H1 (cell line): ENCODE results near the gene OPN1SW. TPM values are rescaled to one million over a fixed set of nuclear protein-coding genes. Genes with fewer than 3 reads are reported as not detected.

Experiments used
- CTCF ChIA-PET: fragments of 300-600 bp; sonication (Branson Sonifier 250); formaldehyde crosslinking; loops from one replicate; lab custom pipeline; 2021; ENCODE audit not compliant: partially characterized antibody; lab: Charles Lee
- POLR2A ChIA-PET: fragments of 300-600 bp; sonication (Branson Sonifier 250); formaldehyde crosslinking; loops from one replicate; lab custom pipeline; 2021; ENCODE audit warnings: inconsistent platforms; ENCODE audit not compliant: partially characterized antibody; lab: Charles Lee
- DNase-seq, 2 experiments: peaks; one replicate each; pipeline versions ENCODE4 v3.0.0 to v3.0.0-alpha.2; 2010 to 2022; ENCODE audit warnings: low spot score in 2 of 2, low read depth in 1 of 2, mixed read lengths in 1 of 2
- FAIRE-seq: peaks from 2 replicates; lab custom pipeline; 2011; peaks lifted over from hg19 to GRCh38; lab: Jason Lieb, UNC
- H2AFZ ChIP-seq: 2 replicates; pipeline ENCODE4 v1.8.1; 2012; ENCODE audit warnings: low read length, inconsistent platforms
- H2AK5ac ChIP-seq: 2 replicates; pipeline ENCODE4 v1.6.1; 2013; ENCODE audit warnings: low read depth, low read length
- H2BK120ac ChIP-seq: replicated peaks from 2 replicates; pipeline ENCODE3; 2013; ENCODE audit warnings: low read depth, low read length, inconsistent platforms
- H2BK12ac ChIP-seq: 2 replicates; pipeline ENCODE4 v1.6.1; 2013; ENCODE audit warnings: low read depth, low read length
- H2BK15ac ChIP-seq: 2 replicates; pipeline ENCODE4 v1.6.1; 2013; ENCODE audit warnings: low read length
- H2BK20ac ChIP-seq: 2 replicates; pipeline ENCODE4 v1.6.1; 2013; ENCODE audit warnings: low read length
- H2BK5ac ChIP-seq: 2 replicates; pipeline ENCODE4 v1.6.1; 2013; ENCODE audit warnings: low read depth, low read length
- H3K14ac ChIP-seq: 2 replicates; pipeline ENCODE4 v1.6.1; 2013; ENCODE audit warnings: inconsistent platforms; ENCODE audit not compliant: insufficient read length
- H3K18ac ChIP-seq: 2 replicates; pipeline ENCODE4 v1.6.1; 2013; ENCODE audit warnings: low read length; ENCODE audit errors: extremely low read depth
- H3K23ac ChIP-seq: 2 replicates; pipeline ENCODE4 v1.6.1; 2013; ENCODE audit warnings: inconsistent platforms; ENCODE audit not compliant: insufficient read length
- H3K23me2 ChIP-seq: 2 replicates; pipeline ENCODE4 v1.6.1; 2013; ENCODE audit warnings: low read depth, low read length
- H3K27ac ChIP-seq: 2 replicates; pipeline ENCODE4 v1.6.1; 2011; ENCODE audit warnings: low read depth, low read length, inconsistent platforms
- H3K27me3 ChIP-seq, 4 experiments: replicated peaks in 1 of 4; 1 replicate in 1 of 4; 2 replicates in 3 of 4; pipeline versions ENCODE4 v1.6.1 to v1.8.1; 2011 to 2013; ENCODE audit warnings: low read length in 3 of 4, mild to moderate bottlenecking in 3 of 4, inconsistent platforms in 2 of 4, mixed read lengths in 2 of 4, moderate library complexity in 1 of 4; ENCODE audit not compliant: control insufficient read depth in 3 of 4, insufficient read depth in 3 of 4; ENCODE audit errors: extremely low read depth in 1 of 4
- H3K36me3 ChIP-seq, 4 experiments: 2 replicates each; pipeline versions ENCODE4 v1.6.1 to v1.8.1; 2011 to 2013; ENCODE audit warnings: mild to moderate bottlenecking in 4 of 4, low read length in 3 of 4, moderate library complexity in 2 of 4, control low read depth in 1 of 4, inconsistent platforms in 1 of 4; ENCODE audit not compliant: insufficient read depth in 4 of 4, control insufficient read depth in 2 of 4
- H3K4ac ChIP-seq: replicated peaks from 2 replicates; pipeline ENCODE3; 2013; ENCODE audit warnings: low read length, low read depth, mixed read lengths, inconsistent platforms; ENCODE audit not compliant: insufficient read length
- H3K4me1 ChIP-seq, 4 experiments: replicated peaks in 1 of 4; 1 replicate in 1 of 4; 2 replicates in 3 of 4; pipeline versions ENCODE4 v1.6.1 to v1.8.1; 2011 to 2013; ENCODE audit warnings: low read length in 3 of 4, inconsistent platforms in 2 of 4, mixed read lengths in 1 of 4; ENCODE audit not compliant: insufficient read depth in 4 of 4, control insufficient read depth in 3 of 4
- H3K4me2 ChIP-seq, 2 experiments: 2 replicates each; pipeline versions ENCODE4 v1.6.1 to v1.8.1; 2011 to 2013; ENCODE audit warnings: low read depth in 2 of 2, low read length in 2 of 2, control low read depth in 1 of 2, inconsistent platforms in 1 of 2, mild to moderate bottlenecking in 1 of 2; ENCODE audit not compliant: insufficient read depth in 1 of 2
- H3K4me3 ChIP-seq, 4 experiments: fragments of 200-600, 300-600 bp in 1 of 4; sonication (generic), shearing (Covaris generic), sonication (Bioruptor Twin) in 1 of 4; 2 replicates each; pipeline versions ENCODE4 v1.5.1 to v1.8.1; 2011 to 2016; ENCODE audit warnings: low read length in 4 of 4, low read depth in 3 of 4, control low read depth in 2 of 4, inconsistent platforms in 2 of 4, mild to moderate bottlenecking in 2 of 4, mixed read lengths in 1 of 4, moderate library complexity in 1 of 4; ENCODE audit not compliant: insufficient read depth in 2 of 4; ENCODE audit errors: extremely low read depth in 1 of 4
- H3K56ac ChIP-seq: replicated peaks from 2 replicates; pipeline ENCODE3; 2013; ENCODE audit warnings: low read depth, mild to moderate bottlenecking, mixed read lengths, low read length, inconsistent platforms; ENCODE audit not compliant: insufficient read length
- H3K79me1 ChIP-seq: 2 replicates; pipeline ENCODE4 v1.6.1; 2013; ENCODE audit warnings: low read depth, low read length, control low read depth
- H3K79me2 ChIP-seq, 2 experiments: 2 replicates each; pipeline versions ENCODE4 v1.6.1 to v1.8.1; 2012 to 2013; ENCODE audit warnings: low read length in 2 of 2, mild to moderate bottlenecking in 2 of 2, inconsistent platforms in 1 of 2; ENCODE audit not compliant: insufficient read depth in 2 of 2, control insufficient read depth in 1 of 2
- H3K9ac ChIP-seq, 4 experiments: replicated peaks in 1 of 4; 1 replicate in 1 of 4; 2 replicates in 3 of 4; pipeline versions ENCODE4 v1.6.1 to v1.8.1; 2011 to 2013; ENCODE audit warnings: low read depth in 3 of 4, low read length in 3 of 4, control low read depth in 2 of 4, mild to moderate bottlenecking in 2 of 4, moderate library complexity in 2 of 4, inconsistent platforms in 1 of 4; ENCODE audit errors: extremely low read depth in 1 of 4
- H3K9me3 ChIP-seq, 2 experiments: 2 replicates each; pipeline versions ENCODE4 v1.6.1 to v1.8.1; 2012 to 2013; ENCODE audit warnings: mild to moderate bottlenecking in 2 of 2, moderate library complexity in 2 of 2, control low read depth in 1 of 2, inconsistent platforms in 1 of 2, low read depth in 1 of 2, low read length in 1 of 2, mixed read lengths in 1 of 2; ENCODE audit not compliant: insufficient read depth in 2 of 2
- H4K20me1 ChIP-seq, 2 experiments: replicated peaks in 1 of 2; 2 replicates each; pipeline versions ENCODE3 to v1.8.1; 2011 to 2013; ENCODE audit warnings: inconsistent platforms in 2 of 2, low read length in 2 of 2, mild to moderate bottlenecking in 1 of 2; ENCODE audit not compliant: insufficient read depth in 2 of 2, control insufficient read depth in 1 of 2
- H4K5ac ChIP-seq: 2 replicates; pipeline ENCODE4 v1.6.1; 2013; ENCODE audit warnings: low read length, low read depth, mixed read lengths, inconsistent platforms; ENCODE audit not compliant: insufficient read length
- H4K8ac ChIP-seq: 2 replicates; pipeline ENCODE4 v1.8.0; 2013; ENCODE audit warnings: mild to moderate bottlenecking, moderate library complexity, low read length, inconsistent platforms; ENCODE audit not compliant: insufficient read depth; ENCODE audit errors: extremely low read depth
- H4K91ac ChIP-seq: replicated peaks from 2 replicates; pipeline ENCODE3; 2013; ENCODE audit warnings: low read length, mixed read lengths, inconsistent platforms; ENCODE audit not compliant: insufficient read length
- CHD2 ChIP-seq: IDR thresholded peaks from 2 replicates; pipeline ENCODE4 v1.6.1; 2012; ENCODE audit warnings: low read length, improper control_type of control experiment
- EGR1 ChIP-seq: IDR thresholded peaks from 2 replicates; pipeline ENCODE4 v1.6.1; 2011; ENCODE audit warnings: low read depth, low read length, borderline replicate concordance
- JUN ChIP-seq: IDR thresholded peaks from 2 replicates; pipeline ENCODE4 v1.6.1; 2011; ENCODE audit warnings: low read depth, mild to moderate bottlenecking, improper control_type of control experiment, low read length
- KDM1A ChIP-seq: fragments of 200-600, 300-600 bp; sonication (generic); IDR thresholded peaks from 2 replicates; pipeline ENCODE4 v1.7.1; 2016; ENCODE audit warnings: mild to moderate bottlenecking, low read length, borderline replicate concordance
- MAX ChIP-seq: IDR thresholded peaks from 2 replicates; pipeline ENCODE4 v1.6.1; 2012; ENCODE audit warnings: inconsistent platforms
- PHF8 ChIP-seq: fragments of 200-600 bp; sonication (generic); conservative IDR thresholded peaks from 2 replicates; pipeline ENCODE4 v1.7.1; 2012; ENCODE audit warnings: low read depth, mild to moderate bottlenecking, inconsistent platforms, low read length, moderate library complexity
- POLR2A ChIP-seq, 2 experiments: IDR thresholded peaks; 1 replicate in 1 of 2; 2 replicates in 1 of 2; pipeline ENCODE4 v1.6.1; 2011; ENCODE audit warnings: low read depth in 2 of 2, low read length in 2 of 2, mild to moderate bottlenecking in 2 of 2; ENCODE audit errors: control extremely low read depth in 1 of 2
- RBBP5 ChIP-seq: IDR thresholded peaks from 2 replicates; pipeline ENCODE4 v1.7.1; 2012; ENCODE audit warnings: low read depth, mild to moderate bottlenecking, inconsistent platforms, low read length, moderate library complexity, borderline replicate concordance
- SAP30 ChIP-seq: fragments of 300-600 bp; sonication (generic); IDR thresholded peaks from 2 replicates; pipeline ENCODE4 v1.7.1; 2012; ENCODE audit warnings: low read length, moderate library complexity, mild to moderate bottlenecking, inconsistent platforms; ENCODE audit not compliant: insufficient read depth, insufficient replicate concordance
- SIN3A ChIP-seq, 2 experiments: IDR thresholded peaks in 1 of 2; conservative IDR thresholded peaks in 1 of 2; 2 replicates each; pipeline ENCODE4 v1.6.1; 2011 to 2012; ENCODE audit warnings: low read length in 2 of 2, improper control_type of control experiment in 1 of 2, low read depth in 1 of 2, mild to moderate bottlenecking in 1 of 2
- SP1 ChIP-seq: IDR thresholded peaks from 2 replicates; pipeline ENCODE4 v1.6.1; 2011; ENCODE audit warnings: low read depth, low read length
- USF2 ChIP-seq: IDR thresholded peaks from 2 replicates; pipeline ENCODE4 v1.6.1; 2011; ENCODE audit warnings: low read length, improper control_type of control experiment
- WGBS, 2 experiments: shearing (Covaris generic) in 1 of 2; methylation state at CpG; one replicate each; pipeline versions ENCODE4 v1.1.6 to v1.1.7; 2013 to 2015; ENCODE audit warnings: low lambda C conversion rate in 2 of 2, mixed read lengths in 2 of 2, inconsistent platforms in 1 of 2, low coverage in 1 of 2, missing lambda C conversion rate in 1 of 2; ENCODE audit not compliant: insufficient replicate concordance in 2 of 2, insufficient coverage in 1 of 2, insufficient read length in 1 of 2; ENCODE audit errors: extremely low coverage in 1 of 2, missing lambda C conversion rate in 1 of 2; 5-methylcytosine and 5-hydroxymethylcytosine counted together
- polyA plus RNA-seq, 7 experiments: library from polyadenylated mRNA; depleted of rRNA in 3 of 7; stranded (reverse) in 5 of 7; unstranded in 2 of 7; fragments of >200 nt in 5 of 7; fragments of 200-250 nt in 2 of 7; gene quantifications; 1 replicate in 5 of 7; 2 replicates in 1 of 7; 4 replicates in 1 of 7; pipeline versions ENCODE4 v1.2.1 to v1.2.3, GENCODE V29; 2011 to 2013; ENCODE audit warnings: missing spikeins in 2 of 7, mixed read lengths in 2 of 7
- total RNA-seq: library from RNA; stranded (reverse); fragmentation: NEBNext Ultra II Directional; extraction: Animal tissue kit (Norgen Biotek cat#: 25700); gene quantifications from 2 replicates; pipeline ENCODE4 v1.2.1, GENCODE V29; 2021

OPN1SW gene
- total and polyA plus RNA-seq, 2 of the 8 experiments (the other 6 are each of a cell fraction or from before 2014, with no cell fraction given) = not detected

GRCh38 chr7:128821724-128822123 lies 46.1 kb upstream of the OPN1SW start:
- H3K4ac ChIP-seq = no peak overlapping the region
- no peak overlapping the region for H3K14ac ChIP-seq
- 90% methylated on average over 4 of the region's 4 CpGs; no CpG with 5 or more reads in 1 of the 2 experiments for WGBS, 2 experiments
- no peaks in the 10 kb centered on the region for H3K79me1 ChIP-seq
- DNase-seq (no peak), FAIRE-seq (no peak)
- no peaks in the 10 kb centered on the region for H3K4me1 ChIP-seq
- no peaks in the 10 kb centered on the region for H3K36me3 ChIP-seq
- no peak overlapping the region for H2BK120ac ChIP-seq
- POLR2A ChIA-PET = interaction anchor here (1.4 to 1.7 kb wide), 2 partner anchors 10 to 11 kb away, joined by 4 read pairs; no protein-coding TSS in a partner anchor
- TF ChIP-seq RBBP5 (no peak), PHF8 (no peak), KDM1A (no peak), SAP30 (no peak), CHD2 (no peak), SIN3A (conservative IDR thresholded peaks at IDR 0.05 in 1 of 2, IDR thresholded peaks at IDR 0.05 in 1 of 2; ENCODE audit: low read depth in 1 of 2, low read length in 2 of 2) (no peak), POLR2A (IDR thresholded peaks at IDR 0.05; ENCODE audit: control extremely low read depth in 1 of 2, low read depth in 2 of 2, low read length in 2 of 2) (no peak), SP1 (no peak), JUN (no peak), USF2 (no peak), MAX (no peak), EGR1 (no peak)
- TF ChIP-seq, all 59 proteins: peak for 0
- H2BK5ac ChIP-seq = no peak overlapping the region
- H3K18ac ChIP-seq = no peak overlapping the region
- CTCF ChIA-PET = interaction anchor here (0.7 to 2.5 kb wide), 3 partner anchors 14 to 158 kb away, joined by 3 to 8 read pairs (median 5); no protein-coding TSS in a partner anchor
- 0 out of 2 replicates have a peak overlapping the region, but pooled peaks have one; percentile 9 for H4K8ac ChIP-seq
- H4K5ac ChIP-seq = no peak overlapping the region
- H3K79me2 ChIP-seq = no peaks in the 10 kb centered on the region
- H2BK20ac ChIP-seq = no peak overlapping the region
- H3K4me2 ChIP-seq = no peak overlapping the region
- no peaks in the 10 kb centered on the region for H4K20me1 ChIP-seq
- H3K27me3 ChIP-seq = no peaks in the 10 kb centered on the region
- H3K9ac ChIP-seq = no peak overlapping the region
- no peak overlapping the region for H3K23ac ChIP-seq
- H2BK15ac ChIP-seq = no peak overlapping the region
- H2AFZ ChIP-seq = no peak overlapping the region
- H2BK12ac ChIP-seq = no peak overlapping the region
- no peak overlapping the region for H3K56ac ChIP-seq
- H3K27ac ChIP-seq = no peak overlapping the region
- H3K9me3 ChIP-seq = no peaks in the 10 kb centered on the region
- H3K4me3 ChIP-seq = no peak overlapping the region
- no peak overlapping the region for H2AK5ac ChIP-seq
- no peak overlapping the region for H4K91ac ChIP-seq
- H3K23me2 ChIP-seq = no peaks in the 10 kb centered on the region
